ENCODE measurements around the gene ADAMTSL5. TPM values are rescaled to one million over a fixed set of nuclear protein-coding genes. Genes with fewer than 3 reads are reported as not detected.

Gene ADAMTSL5
- total and polyA plus RNA-seq, 9 of the 15 experiments (the other 6 are each of a cell fraction or from before 2014, with no cell fraction given): 1.0 to 11.6 (median 4.1) TPM

GRCh38 chr19:1478934-1479707 lies 33.7 kb downstream of the ADAMTSL5 start, which contains the start of gene C19orf25 (continued):
- peak; percentile 94 for TF ChIP-seq ZBTB40 (IDR thresholded peaks at IDR 0.05)
- no peak for TF ChIP-seq ZBTB40 (CRISPR knock-in tag; IDR thresholded peaks at IDR 0.05)
- peak; percentile 81 for TF ChIP-seq MGA (IDR thresholded peaks at IDR 0.05)
- TF ChIP-seq CREB3 (tag; conservative IDR thresholded peaks at IDR 0.05; ENCODE audit: low read depth): 0 out of 2 replicates have a peak, but pooled peaks have one; percentile 20
